Measurements from ENCODE around the gene IRF9. TPM values are rescaled to one million over a fixed set of nuclear protein-coding genes. Genes with fewer than 3 reads are reported as not detected.

Gene IRF9
- total RNA-seq, 1 donor from 2014 or later: 80.1 TPM

Other genes starting within 250 kb of the IRF9 start
- 31.2 and 47.7 TPM in 2 replicates for gene DHRS4, start 207.5 kb upstream of the IRF9 start, total RNA-seq
- gene DHRS4L2, start 172.3 kb upstream of the IRF9 start, total RNA-seq: 11.6 and 14.9 TPM in 2 replicates
- under 0.01 and 0.12 TPM in 2 replicates for gene CARMIL3, start 109.3 kb upstream of the IRF9 start, total RNA-seq
- not detected in 2 replicates for gene CPNE6, start 89.7 kb upstream of the IRF9 start, total RNA-seq
- 40.1 and 60.2 TPM in 2 replicates for gene PCK2, start 67.0 kb upstream of the IRF9 start, total RNA-seq
- gene DCAF11, start 46.5 kb upstream of the IRF9 start, total RNA-seq: 56.0 and 64.2 TPM in 2 replicates
- 0.55 and 1.00 TPM in 2 replicates for gene NRL, start 46.3 kb upstream of the IRF9 start, total RNA-seq
- 0.37 TPM in 1 of 2 replicates, not detected in the other for gene FITM1, start 30.6 kb upstream of the IRF9 start, total RNA-seq
- 69.7 and 121 TPM in 2 replicates for gene PSME1, start 25.1 kb upstream of the IRF9 start, total RNA-seq
- gene EMC9, start 19.7 kb upstream of the IRF9 start, total RNA-seq: 20.0 and 34.6 TPM in 2 replicates
- 111 and 120 TPM in 2 replicates for gene PSME2, start 14.7 kb upstream of the IRF9 start, total RNA-seq
- gene RNF31, start 13.8 kb upstream of the IRF9 start, total RNA-seq: 40.7 and 44.7 TPM in 2 replicates
- gene REC8, start 10.8 kb downstream of the IRF9 start, total RNA-seq: 0.87 and 1.1 TPM in 2 replicates
- gene IPO4, start 27.6 kb downstream of the IRF9 start, total RNA-seq: 47.9 and 71.6 TPM in 2 replicates
- 74.9 and 79.5 TPM in 2 replicates for gene TM9SF1, start 34.2 kb downstream of the IRF9 start, total RNA-seq
- 0.11 TPM in 1 of 2 replicates, not detected in the other for gene TSSK4, start 44.4 kb downstream of the IRF9 start, total RNA-seq
- gene CHMP4A, start 52.2 kb downstream of the IRF9 start, total RNA-seq: 32.7 and 38.6 TPM in 2 replicates
- 18.9 and 23.2 TPM in 2 replicates for gene MDP1, start 54.8 kb downstream of the IRF9 start, total RNA-seq
- gene NEDD8, start 71.1 kb downstream of the IRF9 start, total RNA-seq: 163 and 222 TPM in 2 replicates
- gene GMPR2, start 71.7 kb downstream of the IRF9 start, total RNA-seq: 57.1 and 69.0 TPM in 2 replicates
- 59.9 and 69.5 TPM in 2 replicates for gene TINF2, start 81.4 kb downstream of the IRF9 start, total RNA-seq
- 0.25 and 0.55 TPM in 2 replicates for gene TGM1, start 101.9 kb downstream of the IRF9 start, total RNA-seq
- 17.9 and 28.6 TPM in 2 replicates for gene RABGGTA, start 110.3 kb downstream of the IRF9 start, total RNA-seq
- gene DHRS1, start 138.5 kb downstream of the IRF9 start, total RNA-seq: 13.3 and 19.2 TPM in 2 replicates
- gene NOP9, start 138.6 kb downstream of the IRF9 start, total RNA-seq: 22.6 and 29.0 TPM in 2 replicates
- gene CIDEB, start 146.7 kb downstream of the IRF9 start, total RNA-seq: 1.6 and 2.9 TPM in 2 replicates
- 3.7 and 3.8 TPM in 2 replicates for gene LTB4R2, start 148.9 kb downstream of the IRF9 start, total RNA-seq
- gene LTB4R, start 150.2 kb downstream of the IRF9 start, total RNA-seq: 1.2 and 1.5 TPM in 2 replicates
- gene ADCY4, start 173.8 kb downstream of the IRF9 start, total RNA-seq: 5.1 and 8.1 TPM in 2 replicates
- gene RIPK3, start 178.7 kb downstream of the IRF9 start, total RNA-seq: 0.50 and 1.00 TPM in 2 replicates
- gene NFATC4, start 206.9 kb downstream of the IRF9 start, total RNA-seq: 62.5 and 76.2 TPM in 2 replicates
- gene NYNRIN, start 237.7 kb downstream of the IRF9 start, total RNA-seq: 9.1 and 13.2 TPM in 2 replicates

All from uterine smooth muscle cell (primary cell).